BE2C (cell line): ENCODE measurements around the gene C7orf57.

Experiments
- DNase-seq: peaks from one replicate; pipeline ENCODE4 v3.0.0-alpha.2; 2020
- H3K27me3 ChIP-seq: fragments of 250-450 bp; sonication (Bioruptor Pico); 2 replicates; pipeline ENCODE4 v1.5.1; 2020; ENCODE audit warnings: mild to moderate bottlenecking
- H3K36me3 ChIP-seq: fragments of 250-450 bp; sonication (Bioruptor Pico); 2 replicates; pipeline ENCODE4 v1.5.1; 2020; ENCODE audit warnings: mild to moderate bottlenecking
- H3K4me1 ChIP-seq: fragments of 250-450 bp; sonication (Bioruptor Pico); 2 replicates; pipeline ENCODE4 v1.5.1; 2020
- H3K4me3 ChIP-seq: 2 replicates; pipeline ENCODE4 v1.5.1; 2011; ENCODE audit warnings: low read depth, low read length
- H3K9me3 ChIP-seq: fragments of 250-450 bp; sonication (Bioruptor Pico); 2 replicates; pipeline ENCODE4 v1.5.1; 2020
- TF ChIP-seq, protein P1 (sequence below): IDR thresholded peaks from 2 replicates; pipeline ENCODE4 v1.5.1; 2012; ENCODE audit warnings: mild to moderate bottlenecking, low read depth, low read length

C7orf57 gene

DNA sequence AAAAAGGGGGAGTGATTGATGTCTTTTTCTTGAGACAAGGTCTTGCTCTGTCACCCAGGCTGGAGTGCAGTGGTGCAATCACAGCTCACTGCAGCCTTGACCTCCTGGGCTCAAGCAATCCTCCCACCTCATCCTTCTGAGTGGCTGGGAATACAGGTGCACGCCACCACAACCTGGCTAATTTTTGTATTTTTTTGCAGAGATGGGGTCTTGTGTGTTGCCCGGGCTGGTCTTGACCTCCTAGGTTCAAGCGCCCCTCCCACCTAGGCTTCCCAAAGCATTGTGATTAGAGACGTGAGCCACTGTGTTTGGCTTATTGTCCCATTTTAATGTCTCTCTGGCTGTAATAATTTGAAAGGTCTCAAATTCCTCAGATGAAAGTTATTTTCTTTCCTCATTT is 75.5 kb downstream of the C7orf57 start:
- Histone ChIP-seq H3K9me3 (no peaks in the 10 kb centered on the region), H3K36me3 (no peaks in the 10 kb centered on the region), H3K4me3 (no peak overlapping the region), H3K27me3 (no peaks in the 10 kb centered on the region), H3K4me1 (no peaks in the 10 kb centered on the region)
- DNase-seq = no peak
- TF ChIP-seq, protein P1, sequence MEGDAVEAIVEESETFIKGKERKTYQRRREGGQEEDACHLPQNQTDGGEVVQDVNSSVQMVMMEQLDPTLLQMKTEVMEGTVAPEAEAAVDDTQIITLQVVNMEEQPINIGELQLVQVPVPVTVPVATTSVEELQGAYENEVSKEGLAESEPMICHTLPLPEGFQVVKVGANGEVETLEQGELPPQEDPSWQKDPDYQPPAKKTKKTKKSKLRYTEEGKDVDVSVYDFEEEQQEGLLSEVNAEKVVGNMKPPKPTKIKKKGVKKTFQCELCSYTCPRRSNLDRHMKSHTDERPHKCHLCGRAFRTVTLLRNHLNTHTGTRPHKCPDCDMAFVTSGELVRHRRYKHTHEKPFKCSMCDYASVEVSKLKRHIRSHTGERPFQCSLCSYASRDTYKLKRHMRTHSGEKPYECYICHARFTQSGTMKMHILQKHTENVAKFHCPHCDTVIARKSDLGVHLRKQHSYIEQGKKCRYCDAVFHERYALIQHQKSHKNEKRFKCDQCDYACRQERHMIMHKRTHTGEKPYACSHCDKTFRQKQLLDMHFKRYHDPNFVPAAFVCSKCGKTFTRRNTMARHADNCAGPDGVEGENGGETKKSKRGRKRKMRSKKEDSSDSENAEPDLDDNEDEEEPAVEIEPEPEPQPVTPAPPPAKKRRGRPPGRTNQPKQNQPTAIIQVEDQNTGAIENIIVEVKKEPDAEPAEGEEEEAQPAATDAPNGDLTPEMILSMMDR = no peak
